Transverse colon (tissue), 4 donors: ENCODE data around the gene MOB1A. TPM values are rescaled to one million over a fixed set of nuclear protein-coding genes. Genes with fewer than 3 reads are reported as not detected.

Experiments used
- DNase-seq: peaks from one replicate; pipeline ENCODE4 v3.0.0-alpha.2; 2019
- H3K27ac ChIP-seq, 4 donors: fragments of 200-600 bp; sonication (generic); 2 replicates each; pipeline ENCODE4 v1.5.1; 2016 to 2018; ENCODE audit warnings: inconsistent platforms in 4 of 4
- H3K27me3 ChIP-seq: fragments of 200-600 bp; sonication (generic); 2 replicates; pipeline ENCODE4 v1.5.1; 2017; ENCODE audit warnings: inconsistent platforms
- H3K36me3 ChIP-seq, 4 donors: fragments of 200-600 bp; sonication (generic); 2 replicates each; pipeline ENCODE4 v1.5.1; 2017 to 2019; ENCODE audit warnings: inconsistent platforms in 4 of 4
- H3K4me1 ChIP-seq, 4 donors: fragments of 200-600 bp; sonication (generic); 2 replicates each; pipeline ENCODE4 v1.5.1; 2017 to 2020; ENCODE audit warnings: inconsistent platforms in 4 of 4
- H3K4me3 ChIP-seq, 4 donors: fragments of 200-600 bp; sonication (generic); 1 replicate in 1 of 4; 2 replicates in 3 of 4; pipeline versions ENCODE4 v1.5.1 to v1.6.1; 2017 to 2019; ENCODE audit warnings: inconsistent platforms in 4 of 4
- H3K9me3 ChIP-seq, 2 donors: fragments of 200-600 bp; sonication (generic); 2 replicates each; pipeline ENCODE4 v1.5.1; 2017 to 2019; ENCODE audit warnings: inconsistent platforms in 2 of 2
- EP300 ChIP-seq: sonication (generic); formaldehyde crosslinking; IDR thresholded peaks from one replicate; pipeline ENCODE4 v1.6.1; 2017; ENCODE audit warnings: antibody characterized with exemption, low read depth
- POLR2A ChIP-seq: fragments of 450-650 bp; IDR thresholded peaks from one replicate; pipeline ENCODE4 v1.6.1; 2016; ENCODE audit warnings: antibody characterized with exemption, mild to moderate bottlenecking, moderate library complexity
- POLR2AphosphoS5 ChIP-seq, 3 donors: sonication (generic); formaldehyde crosslinking; IDR thresholded peaks; one replicate each; pipeline ENCODE4 v1.6.1; 2016; ENCODE audit warnings: antibody characterized with exemption in 3 of 3
- WGBS, 2 donors: methylation state at CpG; one replicate each; pipeline ENCODE4 v1.1.5; 2018; ENCODE audit warnings: low coverage in 1 of 2; 5-methylcytosine and 5-hydroxymethylcytosine counted together
- in situ Hi-C, 4 donors: fragments of 200-750 bp; cut with MboI; loops; one replicate each; pipeline versions ENCODE4 v1.15.0 to v1.15.1; 2017; ENCODE audit warnings: low sequenced_read_pairs in 3 of 4, low pct_ligation_motif_present in 1 of 4, low pct_unique_long_range_greater_than_20kb in 1 of 4
- intact Hi-C: fragments of 100-400 bp; cut with DNase I; formaldehyde crosslinking; loops from one replicate; pipeline ENCODE4 v1.15.1; 2023; ENCODE audit warnings: low total_unique reads
- total RNA-seq, 4 donors: library from RNA; depleted of rRNA; stranded (reverse); fragments of >200 nt; gene quantifications; one replicate each; pipeline ENCODE4 v1.1.0, GENCODE V29; 2016
- TF ChIP-seq, protein P1 (sequence below), 5 experiments: fragments of 200-600 bp in 3 of 5; fragments of 450-650 bp in 2 of 5; sonication (generic) in 3 of 5; IDR thresholded peaks; 1 replicate in 2 of 5; 2 replicates in 3 of 5; pipeline ENCODE4 v1.5.1; 2016 to 2017; ENCODE audit warnings: antibody characterized with exemption in 5 of 5, inconsistent platforms in 3 of 5, mild to moderate bottlenecking in 2 of 5, moderate library complexity in 1 of 5

The MOB1A gene
- total RNA-seq, 4 donors from 2014 or later = 43.0 to 91.9 (median 68.8) TPM

GRCh38 chr2:74137651-74138599, 40.8 kb downstream of the MOB1A start:
- in situ Hi-C loops = loop anchor here in 3 of 4 donors (25.0 kb wide), 2 partner anchors 301 to 326 kb away; partner anchors contain the start of gene STAMBP (in 2 of the 3)
- 73 to 85% methylated on average over 2 to 11 of the region's 11 CpGs for WGBS, 2 donors
- Histone ChIP-seq H3K4me1 (no peaks in the 10 kb centered on the region), H3K36me3 (peaks cover 0 to 9% (median 4%) of the 10 kb centered on the region in 4 donors), H3K27me3 (no peaks in the 10 kb centered on the region), H3K9me3 (no peaks in the 10 kb centered on the region), H3K4me3 (no peak overlapping the region), H3K27ac (no peak overlapping the region)
- DNase-seq = no peak
- TF ChIP-seq EP300 = no peak
- no peak for TF ChIP-seq POLR2AphosphoS5 (IDR thresholded peaks at IDR 0.05)
- TF ChIP-seq POLR2A = no peak
- TF ChIP-seq, protein P1, sequence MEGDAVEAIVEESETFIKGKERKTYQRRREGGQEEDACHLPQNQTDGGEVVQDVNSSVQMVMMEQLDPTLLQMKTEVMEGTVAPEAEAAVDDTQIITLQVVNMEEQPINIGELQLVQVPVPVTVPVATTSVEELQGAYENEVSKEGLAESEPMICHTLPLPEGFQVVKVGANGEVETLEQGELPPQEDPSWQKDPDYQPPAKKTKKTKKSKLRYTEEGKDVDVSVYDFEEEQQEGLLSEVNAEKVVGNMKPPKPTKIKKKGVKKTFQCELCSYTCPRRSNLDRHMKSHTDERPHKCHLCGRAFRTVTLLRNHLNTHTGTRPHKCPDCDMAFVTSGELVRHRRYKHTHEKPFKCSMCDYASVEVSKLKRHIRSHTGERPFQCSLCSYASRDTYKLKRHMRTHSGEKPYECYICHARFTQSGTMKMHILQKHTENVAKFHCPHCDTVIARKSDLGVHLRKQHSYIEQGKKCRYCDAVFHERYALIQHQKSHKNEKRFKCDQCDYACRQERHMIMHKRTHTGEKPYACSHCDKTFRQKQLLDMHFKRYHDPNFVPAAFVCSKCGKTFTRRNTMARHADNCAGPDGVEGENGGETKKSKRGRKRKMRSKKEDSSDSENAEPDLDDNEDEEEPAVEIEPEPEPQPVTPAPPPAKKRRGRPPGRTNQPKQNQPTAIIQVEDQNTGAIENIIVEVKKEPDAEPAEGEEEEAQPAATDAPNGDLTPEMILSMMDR (IDR thresholded peaks at IDR 0.05) = no peak
- intact Hi-C loops = no loop called here

- Histone ChIP-seq H3K27me3 (peaks cover 15% of the 10 kb centered on the region), H3K4me1 (no peaks in the 10 kb centered on the region), H3K9me3 (no peaks in the 10 kb centered on the region), H3K4me3 (no peak overlapping the region), H3K27ac (no peak overlapping the region), H3K36me3 (peaks cover 0 to 9% (median 4%) of the 10 kb centered on the region in 4 donors)
- in situ Hi-C loops = loop anchor here in 3 of 4 donors (25.0 kb wide), 2 partner anchors 295 to 320 kb away; partner anchors contain the start of gene STAMBP (in 2 of the 3)
- TF ChIP-seq EP300 = no peak
- TF ChIP-seq, protein P1 (IDR thresholded peaks at IDR 0.05) = no peak
- no peak for TF ChIP-seq POLR2AphosphoS5 (IDR thresholded peaks at IDR 0.05)
- no peak for TF ChIP-seq POLR2A
- intact Hi-C loops = no loop called here
- DNase-seq = no peak
- WGBS, 2 donors = 80 to 93% methylated on average over 1 to 5 of the region's 5 CpGs
Observed at GRCh38 chr2:74131901-74132300, 46.8 kb downstream of the MOB1A start.

DNA sequence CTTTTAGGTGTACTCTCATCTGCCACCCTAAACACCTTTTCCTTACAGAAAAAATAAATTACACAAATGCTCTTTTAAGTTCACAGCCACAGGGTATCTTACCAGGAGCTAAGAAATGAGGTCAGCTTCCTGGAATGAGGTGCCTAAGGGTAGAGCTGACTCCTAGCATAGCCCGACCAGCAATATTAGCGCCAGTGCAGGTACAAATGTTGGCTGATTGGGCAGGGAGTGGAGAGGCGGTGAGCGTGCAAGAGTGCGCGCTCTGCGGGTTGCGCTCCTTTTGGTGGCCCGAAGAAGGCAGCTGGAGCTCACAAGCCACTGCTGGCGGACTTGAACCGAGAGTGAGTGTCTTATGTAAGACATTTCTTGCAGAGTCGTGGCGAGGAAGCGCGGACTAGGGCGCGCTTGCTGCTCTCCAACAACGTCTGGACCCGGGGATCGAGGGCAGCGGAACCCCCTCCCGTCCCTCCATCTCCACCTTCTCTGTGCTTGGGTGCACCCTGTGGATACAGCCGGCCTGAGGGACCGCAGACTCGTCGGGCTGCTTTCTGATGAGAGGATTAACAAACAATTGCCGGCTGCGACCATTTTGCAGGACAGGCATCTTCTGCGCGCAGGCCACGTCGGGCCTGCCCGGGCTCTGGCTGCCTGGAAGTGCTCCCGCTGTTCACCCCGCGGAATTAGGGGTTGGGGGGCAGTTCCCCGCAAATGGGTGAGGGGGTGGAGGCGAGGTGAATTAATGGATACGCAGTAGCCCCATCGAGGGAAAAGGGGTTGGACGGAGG, 48.3 kb downstream of the MOB1A start:
- WGBS, 2 donors = 40 to 70% methylated on average over 6 to 41 of the region's 41 CpGs

More for the DNA sequence above, 48.3 kb downstream of the MOB1A start:
- H3K9me3 ChIP-seq = no peaks in the 10 kb centered on the region
- H3K4me3 ChIP-seq = no peak overlapping the region
- no peaks in the 10 kb centered on the region for H3K4me1 ChIP-seq
- peaks cover 0 to 9% (median 4%) of the 10 kb centered on the region in 4 donors for H3K36me3 ChIP-seq
- in situ Hi-C loops = loop anchor here in 3 of 4 donors (25.0 kb wide), 2 partner anchors 293 to 318 kb away; partner anchors contain the start of gene STAMBP (in 2 of the 3)
- TF ChIP-seq EP300 (no peak), POLR2A (no peak), POLR2AphosphoS5 (IDR thresholded peaks at IDR 0.05) (no peak)
- TF ChIP-seq, protein P1 (IDR thresholded peaks at IDR 0.05) = no peak
- H3K27me3 ChIP-seq = peaks cover 15% of the 10 kb centered on the region
- intact Hi-C loops = no loop called here
- DNase-seq = no peak
- no peak overlapping the region for H3K27ac ChIP-seq
